AG20443 (cell line): ENCODE measurements around the gene ERG28.

Source experiments
- DNase-seq: peaks from one replicate; pipeline ENCODE4 v3.0.0; 2012; ENCODE audit warnings: low spot score, mixed read lengths

The ERG28 gene

GRCh38 chr14:75658957-75659356, 1.7 kb downstream of the ERG28 start:
- no peak for DNase-seq

- no peak for DNase-seq
Measured at GRCh38 chr14:75657331-75657730, 3.3 kb downstream of the ERG28 start.

GRCh38 chr14:75655235-75655634, 5.4 kb downstream of the ERG28 start:
- DNase-seq = no peak

- DNase-seq = peak; percentile 85
Measured at GRCh38 chr14:75654127-75654732, 6.4 kb downstream of the ERG28 start.

GRCh38 chr14:75653563-75653962, 7.1 kb downstream of the ERG28 start:
- DNase-seq = no peak

- no peak for DNase-seq
Measured at GRCh38 chr14:75650253-75651058, 10.2 kb downstream of the ERG28 start.

GRCh38 chr14:75649773-75650172, 10.9 kb downstream of the ERG28 start:
- no peak for DNase-seq

GRCh38 chr14:75649337-75649736, 11.3 kb downstream of the ERG28 start:
- no peak for DNase-seq

GRCh38 chr14:75648066-75648838, 12.4 kb downstream of the ERG28 start:
- peak; percentile 77 for DNase-seq

GRCh38 chr14:75647640-75648039, 13.0 kb downstream of the ERG28 start:
- no peak for DNase-seq

- no peak for DNase-seq
Measured at GRCh38 chr14:75646762-75647161, 13.9 kb downstream of the ERG28 start.

GRCh38 chr14:75645056-75645455, 15.6 kb downstream of the ERG28 start:
- DNase-seq = no peak

GRCh38 chr14:75643985-75644384, 16.7 kb downstream of the ERG28 start:
- no peak for DNase-seq

- no peak for DNase-seq
Measured at GRCh38 chr14:75640876-75641275, 19.8 kb downstream of the ERG28 start.

- DNase-seq = peak; percentile 80
Measured at GRCh38 chr14:75636100-75636692, 24.5 kb downstream of the ERG28 start.

- no peak for DNase-seq
Measured at GRCh38 chr14:75634848-75635247, 25.8 kb downstream of the ERG28 start.

GRCh38 chr14:75631453-75631831, 29.2 kb downstream of the ERG28 start:
- DNase-seq = no peak

GRCh38 chr14:75630695-75631452, 29.8 kb downstream of the ERG28 start:
- DNase-seq = no peak

GRCh38 chr14:75628816-75629215, 31.9 kb downstream of the ERG28 start:
- DNase-seq = no peak

GRCh38 chr14:75627406-75627805, 33.3 kb downstream of the ERG28 start:
- DNase-seq = no peak

GRCh38 chr14:75626863-75627262, 33.8 kb downstream of the ERG28 start:
- no peak for DNase-seq

- DNase-seq = no peak
Measured at GRCh38 chr14:75626396-75626795, 34.3 kb downstream of the ERG28 start.
